Neural progenitor cell (in vitro differentiated cells): ENCODE measurements around the gene POC5. TPM values are rescaled to one million over a fixed set of nuclear protein-coding genes. Genes with fewer than 3 reads are reported as not detected.

Source experiments
- DNase-seq: peaks from one replicate; pipeline ENCODE4 v3.0.0-alpha.2; 2016; ENCODE audit warnings: low spot score
- H2AFZ ChIP-seq: fragments of 200-600 bp; sonication (generic); replicated peaks from 2 replicates; pipeline ENCODE4 v1.6.1; 2016; ENCODE audit warnings: antibody characterized with exemption
- H3F3A ChIP-seq: fragments of 200-600 bp; sonication (generic); 2 replicates; pipeline ENCODE4 v1.6.1; 2016; ENCODE audit warnings: antibody characterized with exemption, low read depth
- H3K27ac ChIP-seq: fragments of 200-600 bp; sonication (generic); 2 replicates; pipeline ENCODE4 v1.5.1; 2016; ENCODE audit warnings: mild to moderate bottlenecking
- H3K27me3 ChIP-seq: fragments of 200-600 bp; sonication (generic); 2 replicates; pipeline ENCODE4 v1.6.1; 2016; ENCODE audit warnings: mild to moderate bottlenecking, moderate library complexity
- H3K36me3 ChIP-seq: fragments of 200-600 bp; sonication (generic); 2 replicates; pipeline ENCODE4 v1.5.1; 2016
- H3K4me1 ChIP-seq: fragments of 200-600 bp; sonication (generic); 2 replicates; pipeline ENCODE4 v1.6.1; 2016; ENCODE audit warnings: mixed run types
- H3K4me2 ChIP-seq: fragments of 200-600 bp; sonication (generic); 2 replicates; pipeline ENCODE4 v1.6.1; 2016
- H3K4me3 ChIP-seq: fragments of 200-600 bp; sonication (generic); 2 replicates; pipeline ENCODE4 v1.5.1; 2016
- H3K79me2 ChIP-seq: fragments of 200-600 bp; sonication (generic); 2 replicates; pipeline ENCODE4 v1.6.1; 2016; ENCODE audit warnings: low read depth
- H3K9ac ChIP-seq: fragments of 200-600 bp; sonication (generic); 2 replicates; pipeline ENCODE4 v1.6.1; 2016
- H3K9me3 ChIP-seq: fragments of 200-600 bp; sonication (generic); 2 replicates; pipeline ENCODE4 v1.5.1; 2016; ENCODE audit warnings: low read depth
- H4K20me1 ChIP-seq: fragments of 200-600 bp; sonication (generic); 2 replicates; pipeline ENCODE4 v1.6.1; 2016; ENCODE audit warnings: low read depth
- H3K27ac Mint-ChIP-seq: 3 replicates; pipeline ENCODE4 v1.8.0; 2021; ENCODE audit warnings: mixed read lengths
- H3K27me3 Mint-ChIP-seq: 2 replicates; pipeline ENCODE4 v1.8.0; 2022; ENCODE audit warnings: low read depth, mild to moderate bottlenecking, inconsistent platforms, moderate library complexity, mixed read lengths; ENCODE audit not compliant: insufficient read depth
- H3K36me3 Mint-ChIP-seq: 3 replicates; pipeline ENCODE4 v1.8.0; 2021; ENCODE audit warnings: mixed read lengths
- H3K4me1 Mint-ChIP-seq: 3 replicates; pipeline ENCODE4 v1.8.0; 2021; ENCODE audit warnings: mixed read lengths
- H3K4me3 Mint-ChIP-seq: 3 replicates; pipeline ENCODE4 v1.8.0; 2021; ENCODE audit warnings: mild to moderate bottlenecking, moderate library complexity, mixed read lengths
- H3K9me3 Mint-ChIP-seq: 3 replicates; pipeline ENCODE4 v1.8.0; 2020; ENCODE audit warnings: mixed read lengths
- EZH2 ChIP-seq: fragments of 200-600 bp; sonication (generic); IDR thresholded peaks from 2 replicates; pipeline ENCODE4 v1.6.1; 2017; ENCODE audit warnings: antibody characterized with exemption, mild to moderate bottlenecking, moderate library complexity
- EZH2phosphoT487 ChIP-seq: fragments of 200-600 bp; sonication (generic); IDR thresholded peaks from 2 replicates; pipeline ENCODE4 v1.6.1; 2017; ENCODE audit warnings: antibody characterized with exemption
- total RNA-seq: library from RNA; depleted of rRNA; stranded (reverse); fragments of >200 nt; gene quantifications from 2 replicates; pipeline ENCODE4 v1.2.3, GENCODE V29; 2015; ENCODE audit warnings: low replicate concordance
- TF ChIP-seq, protein P1 (sequence below): fragments of 200-600 bp; sonication (generic); IDR thresholded peaks from 2 replicates; pipeline ENCODE4 v1.5.1; 2017; ENCODE audit warnings: antibody characterized with exemption, mild to moderate bottlenecking

The POC5 gene
- total RNA-seq, 1 donor from 2014 or later = 58.2 TPM

- Histone ChIP-seq H3K4me3 (no peak overlapping the region), H3K4me2 (no peak overlapping the region), H3K9me3 (no peaks in the 10 kb centered on the region), H3F3A (no peaks in the 10 kb centered on the region), H3K27ac (no peak overlapping the region), H3K79me2 (no peaks in the 10 kb centered on the region), H3K36me3 (no peaks in the 10 kb centered on the region), H2AFZ (peak overlapping the region; percentile 70), H3K4me1 (peaks cover 29% of the 10 kb centered on the region), H3K9ac (no peak overlapping the region), H4K20me1 (no peaks in the 10 kb centered on the region), H3K27me3 (no peaks in the 10 kb centered on the region)
- Mint-ChIP-seq H3K4me3 (no peak overlapping the region), H3K27ac (no peak overlapping the region), H3K36me3 (no peaks in the 10 kb centered on the region), H3K9me3 (no peaks in the 10 kb centered on the region), H3K4me1 (peaks cover 27% of the 10 kb centered on the region), H3K27me3 (peaks cover 2% of the 10 kb centered on the region)
- no peak for TF ChIP-seq EZH2
- TF ChIP-seq, protein P1, sequence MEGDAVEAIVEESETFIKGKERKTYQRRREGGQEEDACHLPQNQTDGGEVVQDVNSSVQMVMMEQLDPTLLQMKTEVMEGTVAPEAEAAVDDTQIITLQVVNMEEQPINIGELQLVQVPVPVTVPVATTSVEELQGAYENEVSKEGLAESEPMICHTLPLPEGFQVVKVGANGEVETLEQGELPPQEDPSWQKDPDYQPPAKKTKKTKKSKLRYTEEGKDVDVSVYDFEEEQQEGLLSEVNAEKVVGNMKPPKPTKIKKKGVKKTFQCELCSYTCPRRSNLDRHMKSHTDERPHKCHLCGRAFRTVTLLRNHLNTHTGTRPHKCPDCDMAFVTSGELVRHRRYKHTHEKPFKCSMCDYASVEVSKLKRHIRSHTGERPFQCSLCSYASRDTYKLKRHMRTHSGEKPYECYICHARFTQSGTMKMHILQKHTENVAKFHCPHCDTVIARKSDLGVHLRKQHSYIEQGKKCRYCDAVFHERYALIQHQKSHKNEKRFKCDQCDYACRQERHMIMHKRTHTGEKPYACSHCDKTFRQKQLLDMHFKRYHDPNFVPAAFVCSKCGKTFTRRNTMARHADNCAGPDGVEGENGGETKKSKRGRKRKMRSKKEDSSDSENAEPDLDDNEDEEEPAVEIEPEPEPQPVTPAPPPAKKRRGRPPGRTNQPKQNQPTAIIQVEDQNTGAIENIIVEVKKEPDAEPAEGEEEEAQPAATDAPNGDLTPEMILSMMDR = no peak
- no peak for TF ChIP-seq EZH2phosphoT487
- no peak for DNase-seq
Observed at GRCh38 chr5:75659791-75660450, 57.3 kb downstream of the POC5 start.

DNA sequence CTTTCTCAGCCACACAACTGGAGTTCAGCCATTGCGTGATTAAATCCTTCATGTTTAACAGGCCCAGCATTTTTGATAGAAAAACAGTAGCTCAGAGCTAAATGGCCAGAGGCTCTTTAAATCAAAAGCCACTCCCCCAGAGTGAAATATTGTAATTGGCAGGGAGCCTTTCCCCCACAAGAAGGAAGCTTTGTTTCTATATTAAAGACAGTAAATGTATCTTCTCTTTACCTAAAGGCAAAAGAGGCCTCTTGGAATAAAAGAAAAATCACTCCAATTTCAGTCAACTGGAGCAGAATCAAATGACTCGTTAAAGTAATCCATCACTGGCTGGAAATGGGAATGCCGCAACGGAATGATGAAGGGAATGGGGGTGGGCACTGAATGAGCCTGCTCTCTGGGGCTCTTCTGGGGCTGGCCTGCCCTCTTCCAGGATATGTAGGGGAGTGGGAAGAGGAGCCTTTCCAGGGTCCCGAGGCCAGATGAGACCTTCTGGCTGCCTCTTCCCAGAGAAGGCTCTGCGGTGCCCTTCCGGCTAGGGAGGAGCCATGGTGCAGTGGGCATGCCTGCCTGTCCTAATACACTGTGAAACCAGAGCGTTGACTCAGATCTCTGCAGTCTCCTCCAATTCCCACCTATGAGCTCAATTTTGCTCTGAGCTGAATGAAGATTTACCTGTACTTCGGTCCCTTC is 60.8 kb downstream of the POC5 start:
- H2AFZ ChIP-seq = peak overlapping the region; percentile 92
- no peak for DNase-seq
- H3K27ac ChIP-seq = no peak overlapping the region
- no peaks in the 10 kb centered on the region for H4K20me1 ChIP-seq
- TF ChIP-seq EZH2phosphoT487 = no peak
- TF ChIP-seq, protein P1 = no peak
- no peak for TF ChIP-seq EZH2
- no peaks in the 10 kb centered on the region for H3K79me2 ChIP-seq
- no peak overlapping the region for H3K9ac ChIP-seq
- no peaks in the 10 kb centered on the region for H3F3A ChIP-seq
- H3K4me1 ChIP-seq = peaks cover 15% of the 10 kb centered on the region
- H3K36me3 Mint-ChIP-seq = no peaks in the 10 kb centered on the region
- H3K4me3 Mint-ChIP-seq = no peak overlapping the region
- H3K4me3 ChIP-seq = no peak overlapping the region
- H3K4me2 ChIP-seq = peak overlapping the region; percentile 47
- H3K36me3 ChIP-seq = no peaks in the 10 kb centered on the region
- H3K27me3 ChIP-seq = no peaks in the 10 kb centered on the region
- H3K27ac Mint-ChIP-seq = no peak overlapping the region
- peaks cover 6% of the 10 kb centered on the region for H3K27me3 Mint-ChIP-seq
- peaks cover 16% of the 10 kb centered on the region for H3K4me1 Mint-ChIP-seq
- no peaks in the 10 kb centered on the region for H3K9me3 ChIP-seq
- H3K9me3 Mint-ChIP-seq = no peaks in the 10 kb centered on the region

GRCh38 chr5:75654693-75655295 is 62.4 kb downstream of the POC5 start:
- no peak overlapping the region for H3K4me3 ChIP-seq
- H3K36me3 ChIP-seq = no peaks in the 10 kb centered on the region
- H3K9ac ChIP-seq = no peak overlapping the region
- H3K27ac ChIP-seq = no peak overlapping the region
- no peaks in the 10 kb centered on the region for H3F3A ChIP-seq
- H3K27me3 ChIP-seq = no peaks in the 10 kb centered on the region
- H2AFZ ChIP-seq = no peak overlapping the region
- no peaks in the 10 kb centered on the region for H4K20me1 ChIP-seq
- H3K79me2 ChIP-seq = no peaks in the 10 kb centered on the region
- peak overlapping the region; percentile 2 for H3K27ac Mint-ChIP-seq
- H3K4me1 ChIP-seq = peaks cover 15% of the 10 kb centered on the region
- no peaks in the 10 kb centered on the region for H3K9me3 Mint-ChIP-seq
- H3K9me3 ChIP-seq = no peaks in the 10 kb centered on the region
- no peak overlapping the region for H3K4me2 ChIP-seq
- H3K4me3 Mint-ChIP-seq = no peak overlapping the region
- no peaks in the 10 kb centered on the region for H3K36me3 Mint-ChIP-seq
- DNase-seq = no peak
- TF ChIP-seq, protein P1 = no peak
- TF ChIP-seq EZH2phosphoT487 (no peak), EZH2 (no peak)
- H3K27me3 Mint-ChIP-seq = peaks cover 6% of the 10 kb centered on the region
- H3K4me1 Mint-ChIP-seq = peaks cover 16% of the 10 kb centered on the region
